AG08396 (cell line): ENCODE data around the gene OR5T1.

Experiments used
- DNase-seq: peaks from one replicate; pipeline ENCODE4 v3.0.0; 2012; ENCODE audit warnings: low spot score, mixed read lengths

Gene OR5T1

DNA sequence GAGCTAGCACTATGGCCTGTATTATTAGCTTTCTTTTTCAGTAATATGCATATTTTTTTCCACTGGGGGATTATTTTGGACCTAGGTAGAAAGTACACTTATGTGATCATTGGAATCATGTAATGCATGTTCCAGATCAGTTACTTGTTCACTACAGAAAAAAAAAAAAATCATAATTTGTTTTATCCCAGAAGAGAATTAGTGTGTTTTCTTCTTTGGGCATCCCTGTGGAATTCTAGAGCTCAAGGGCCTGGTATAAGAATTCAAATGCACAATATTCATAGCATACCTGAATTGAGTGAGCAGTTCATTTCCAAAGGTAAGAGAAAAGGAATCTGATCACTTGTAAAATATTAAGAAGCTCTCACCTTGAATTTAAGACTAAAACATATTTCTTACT lies at the start of gene OR5T1:
Gene OR5T1, plus strand, starts transcription at position 301 of the 400 bp plus-strand sequence. CDS start 1,485 bp downstream, outside the sequence.
- DNase-seq, result no peak

DNA sequence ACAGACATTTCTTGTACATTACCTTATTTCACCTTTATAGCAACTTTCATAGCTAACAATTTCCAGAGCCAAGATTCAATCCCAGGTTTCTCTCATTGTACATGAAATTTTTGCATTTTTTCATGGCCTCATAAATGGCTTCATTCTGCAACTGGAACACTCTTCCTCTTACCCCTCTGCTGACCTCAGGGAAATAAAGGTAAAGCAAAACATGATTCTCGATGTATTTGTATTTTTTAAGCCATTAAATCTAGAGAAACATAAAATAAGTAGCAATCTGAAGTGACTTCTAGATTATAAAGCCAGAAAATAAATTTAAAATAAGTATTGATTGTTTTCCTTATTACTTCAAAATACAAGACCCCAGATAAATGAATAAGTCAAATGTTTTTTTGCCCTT lies 39.8 kb upstream of the OR5T1 start, which contains the start of gene OR5T2:
Gene OR5T2, minus strand, starts transcription at position 101 of the 400 bp plus-strand sequence. CDS start 1,193 bp downstream, outside the sequence.
- no peak for DNase-seq

DNA sequence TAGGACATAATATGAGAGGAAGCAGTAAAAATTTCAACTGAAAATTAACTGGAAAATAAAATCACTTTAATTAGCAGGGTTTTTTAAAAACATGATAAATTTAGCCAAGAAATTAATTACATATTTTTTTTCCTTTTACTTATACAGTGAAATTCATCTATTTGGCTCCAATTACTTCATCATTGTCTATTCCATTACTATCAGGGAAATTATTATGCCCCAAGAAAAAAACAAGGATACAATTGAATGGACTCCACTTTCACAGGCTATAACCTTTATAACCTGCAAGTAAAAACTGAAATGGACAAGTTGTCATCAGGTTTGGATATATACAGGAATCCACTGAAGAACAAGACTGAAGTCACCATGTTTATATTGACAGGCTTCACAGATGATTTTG lies 22.0 kb upstream of the OR5T1 start, which contains the start of gene OR5T3:
Gene OR5T3, plus strand, starts transcription at position 301 of the 400 bp plus-strand sequence. Its CDS starts 0 bp downstream, at position 301.
- DNase-seq, result no peak

DNA sequence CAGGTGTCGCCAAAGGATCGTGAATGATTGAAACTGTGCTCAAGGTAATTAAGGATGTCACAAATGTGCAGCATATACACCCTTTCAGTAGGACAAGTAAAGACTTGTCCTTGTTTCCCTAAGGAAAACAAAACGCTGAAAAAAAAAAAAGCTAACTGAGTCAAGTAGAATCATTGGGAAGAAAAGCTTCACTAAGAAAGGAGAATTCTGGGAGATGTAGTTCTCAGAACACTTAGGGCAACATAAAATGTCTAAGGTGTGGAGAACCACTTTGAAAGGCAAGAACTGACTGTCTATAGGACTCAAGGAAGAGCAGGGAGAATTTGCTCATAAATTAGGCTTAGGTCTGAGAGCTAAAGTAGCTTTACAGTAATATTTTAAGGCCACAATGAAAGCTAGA lies 2.9 kb upstream of the OR5T1 start:
- DNase-seq, result no peak

DNA sequence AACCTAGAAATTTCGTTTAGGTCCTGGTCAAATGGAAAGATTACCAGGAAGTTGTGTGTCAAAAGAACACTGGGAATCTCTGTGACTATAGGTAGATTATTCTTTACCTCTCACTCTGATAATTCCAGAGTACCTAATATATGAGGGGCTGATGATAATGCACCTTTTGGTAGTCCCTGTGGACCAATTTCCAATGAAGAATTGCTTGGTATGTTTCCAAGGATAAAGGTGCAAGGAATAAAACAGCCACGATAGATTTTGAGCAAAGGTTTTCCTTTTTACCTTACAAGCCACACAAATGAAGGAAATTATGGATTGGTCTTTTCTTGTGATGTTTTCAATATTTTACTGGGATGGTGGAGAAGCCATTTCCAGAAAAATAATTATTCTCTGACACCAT lies 18.2 kb downstream of the OR5T1 start, which contains the start of gene OR8H1:
Gene OR8H1, minus strand, starts transcription at position 101 of the 400 bp plus-strand sequence. CDS start 1,192 bp downstream, outside the sequence.
- no peak for DNase-seq

DNA sequence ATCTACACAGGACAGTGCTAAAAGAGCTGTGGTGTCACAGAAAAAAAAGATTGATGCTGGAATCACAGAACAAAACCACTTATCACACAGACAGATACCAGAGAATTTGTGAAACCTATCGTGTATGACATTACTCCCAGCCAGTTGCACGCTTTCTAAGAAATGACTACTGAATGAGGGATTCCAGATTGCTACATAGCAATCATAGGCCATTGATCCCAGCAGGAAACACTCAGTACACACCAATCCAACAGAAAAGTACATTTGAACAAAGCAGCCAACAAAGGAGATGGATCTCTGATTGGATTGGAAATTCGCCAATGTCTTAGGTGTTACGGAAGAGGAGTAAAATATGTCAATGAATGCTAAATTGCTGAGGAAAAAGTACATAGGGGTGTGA lies 22.9 kb downstream of the OR5T1 start:
- DNase-seq, result no peak

DNA sequence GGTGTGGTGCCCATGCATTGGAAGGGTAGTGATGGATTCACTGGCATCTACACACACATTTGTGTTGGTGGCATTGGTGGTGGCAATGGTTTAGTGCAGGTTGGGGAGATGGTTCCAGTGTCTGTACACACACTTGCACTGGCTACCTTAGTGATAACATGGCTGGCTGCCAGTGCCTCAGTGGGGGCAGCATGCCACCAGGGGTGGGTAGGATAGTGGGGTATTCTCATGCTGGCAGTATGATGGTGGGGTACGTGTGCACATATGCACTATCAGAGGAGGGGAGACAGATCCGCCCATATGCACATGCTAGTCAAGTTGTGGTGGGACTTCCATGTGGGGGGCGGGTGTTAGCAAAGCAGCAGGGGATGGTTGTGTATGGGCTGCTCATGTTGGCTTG lies 33.9 kb downstream of the OR5T1 start:
- no peak for DNase-seq

DNA sequence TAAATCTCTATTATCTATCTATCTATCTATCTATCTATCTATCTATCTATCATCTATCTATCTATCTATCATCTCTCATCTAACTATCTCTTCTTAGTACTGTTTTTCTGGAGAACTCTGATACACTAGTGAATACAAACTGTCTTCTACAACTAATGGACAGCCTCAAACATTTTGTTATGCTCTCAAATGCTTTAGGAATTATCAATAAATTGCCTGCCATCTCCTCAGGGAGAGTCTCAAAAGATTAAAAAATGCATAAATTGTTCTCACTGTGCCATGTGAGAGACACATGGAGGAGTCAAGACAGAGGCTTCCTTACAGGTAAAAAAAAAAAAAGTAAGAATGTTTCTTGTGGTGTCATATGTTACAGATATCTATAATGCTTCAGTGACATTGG lies 40.9 kb downstream of the OR5T1 start, which contains the start of gene OR8K3:
Gene OR8K3, plus strand, starts transcription at position 301 of the 400 bp plus-strand sequence. CDS start 3,163 bp downstream, outside the sequence.
- DNase-seq, result no peak
